Ovary (tissue), 3 donors: Measurements from ENCODE around the gene AP2A2.

ENCODE experiments used
- CTCF ChIP-seq, 3 donors: fragments of 450-650 bp in 2 of 3; fragments of 200-600 bp in 1 of 3; IDR thresholded peaks; one replicate each; pipeline versions ENCODE4 v1.5.1 to v1.8.0; 2016 to 2022; ENCODE audit warnings: antibody characterized with exemption in 3 of 3, mild to moderate bottlenecking in 1 of 3
- EP300 ChIP-seq: sonication (generic); formaldehyde crosslinking; IDR thresholded peaks from one replicate; pipeline ENCODE4 v1.6.1; 2017; ENCODE audit warnings: antibody characterized with exemption
- donor health status: DM: no; HTN: no; CAD: no.

GRCh38 chr11:1038921-1039320 lies 113.3 kb downstream of the AP2A2 start:
- TF ChIP-seq CTCF (IDR thresholded peaks at IDR 0.05) (no peak), EP300 (no peak)
